Liver (tissue), 3 donors: ENCODE data around the gene DSCAML1.

Source experiments
- ATF3 ChIP-seq: IDR thresholded peaks from 2 replicates; pipeline ENCODE4 v1.6.1; 2016; ENCODE audit warnings: antibody characterized with exemption
- CTCF ChIP-seq: fragments of 150-350 bp; IDR thresholded peaks from 2 replicates; pipeline ENCODE4 v1.5.1; 2017; ENCODE audit warnings: improper control_type of control experiment, low read depth, low read length; ENCODE audit not compliant: missing input control
- GABPA ChIP-seq, 2 donors: IDR thresholded peaks in 1 of 2; conservative IDR thresholded peaks in 1 of 2; 2 replicates each; pipeline ENCODE4 v1.6.1; 2016; ENCODE audit warnings: antibody characterized with exemption in 2 of 2, mild to moderate bottlenecking in 1 of 2, moderate library complexity in 1 of 2
- JUND ChIP-seq, 2 donors: IDR thresholded peaks; 2 replicates each; pipeline ENCODE4 v1.6.1; 2016; ENCODE audit warnings: antibody characterized with exemption in 2 of 2
- MAX ChIP-seq: IDR thresholded peaks from 2 replicates; pipeline ENCODE4 v1.6.1; 2016; ENCODE audit warnings: antibody characterized with exemption
- REST ChIP-seq: IDR thresholded peaks from 2 replicates; pipeline ENCODE4 v1.6.1; 2016; ENCODE audit warnings: antibody characterized with exemption, mild to moderate bottlenecking
- SP1 ChIP-seq: IDR thresholded peaks from 2 replicates; pipeline ENCODE4 v1.6.1; 2018; ENCODE audit warnings: antibody characterized with exemption, mild to moderate bottlenecking
- YY1 ChIP-seq: IDR thresholded peaks from 2 replicates; pipeline ENCODE4 v1.6.1; 2016; ENCODE audit warnings: antibody characterized with exemption, mild to moderate bottlenecking
- ZBTB33 ChIP-seq: IDR thresholded peaks from 2 replicates; pipeline ENCODE4 v1.6.1; 2016; ENCODE audit warnings: antibody characterized with exemption
- donor health status: healthy.
- donor health status: healthy.

GRCh38 chr11:117831661-117832415 lies 34.8 kb upstream of the DSCAML1 start:
- TF ChIP-seq CTCF (no peak), GABPA (IDR thresholded peaks at IDR 0.05 in 1 of 2, conservative IDR thresholded peaks at IDR 0.05 in 1 of 2) (no peak), SP1 (no peak), MAX (no peak), JUND (IDR thresholded peaks at IDR 0.05) (no peak), ATF3 (no peak), ZBTB33 (no peak), REST (no peak), YY1 (no peak)
